Common myeloid progenitor, CD34-positive (primary cell): ENCODE data around the gene MORN1.
A peak's percentile ranks its signal among the peaks of the same experiment; 100 is the strongest.

Experiments
- CTCF ChIA-PET: fragments of 350-600 bp; sonication (Branson Sonifier 250); formaldehyde crosslinking; loops from one replicate; lab custom pipeline; 2021; ENCODE audit warnings: antibody characterized with exemption; lab: Charles Lee
- POLR2A ChIA-PET: fragments of 350-600 bp; sonication (Branson Sonifier 250); formaldehyde crosslinking; loops from one replicate; lab custom pipeline; 2021; ENCODE audit warnings: antibody characterized with exemption; lab: Charles Lee
- DNase-seq, 3 donors: peaks; one replicate each; pipeline versions ENCODE4 v3.0.0 to v3.0.0-alpha.2; 2013
- H3K27ac ChIP-seq, 2 experiments: 1 replicate in 1 of 2; 2 replicates in 1 of 2; pipeline ENCODE4 v1.7.0; 2013; ENCODE audit warnings: inconsistent platforms in 2 of 2, low read length in 2 of 2, mild to moderate bottlenecking in 2 of 2, low read depth in 1 of 2, moderate library complexity in 1 of 2; ENCODE audit not compliant: severe bottlenecking in 2 of 2, insufficient read depth in 1 of 2, poor library complexity in 1 of 2
- H3K27me3 ChIP-seq, 5 experiments: replicated peaks in 2 of 5; 1 replicate in 3 of 5; 2 replicates in 2 of 5; pipeline versions ENCODE4 v1.6.1 to v1.7.0; 2013; ENCODE audit warnings: low read length in 4 of 5, mild to moderate bottlenecking in 2 of 5, moderate library complexity in 2 of 5, inconsistent platforms in 1 of 5; ENCODE audit not compliant: insufficient read depth in 5 of 5, control insufficient read depth in 4 of 5
- H3K36me3 ChIP-seq, 4 experiments: 1 replicate in 2 of 4; 2 replicates in 2 of 4; pipeline versions ENCODE4 v1.6.1 to v1.7.0; 2013; ENCODE audit warnings: low read length in 3 of 4, control low read depth in 1 of 4, mild to moderate bottlenecking in 1 of 4; ENCODE audit not compliant: control insufficient read depth in 4 of 4, insufficient read depth in 4 of 4
- H3K4me1 ChIP-seq, 4 experiments: 1 replicate in 3 of 4; 2 replicates in 1 of 4; pipeline versions ENCODE4 v1.6.1 to v1.7.1; 2013; ENCODE audit warnings: low read length in 3 of 4, mild to moderate bottlenecking in 3 of 4, control low read depth in 1 of 4, inconsistent platforms in 1 of 4, moderate library complexity in 1 of 4; ENCODE audit not compliant: control insufficient read depth in 4 of 4, insufficient read depth in 4 of 4; ENCODE audit errors: control extremely low read depth in 1 of 4
- H3K4me3 ChIP-seq, 7 experiments: 1 replicate in 4 of 7; 2 replicates in 3 of 7; pipeline versions ENCODE4 v1.5.1 to v1.7.0; 2013; ENCODE audit warnings: mild to moderate bottlenecking in 7 of 7, low read length in 6 of 7, moderate library complexity in 6 of 7, inconsistent platforms in 2 of 7, low read depth in 2 of 7, control low read depth in 1 of 7; ENCODE audit not compliant: insufficient read depth in 4 of 7, control insufficient read depth in 1 of 7; ENCODE audit errors: extremely low read depth in 1 of 7
- H3K9me3 ChIP-seq, 5 experiments: 1 replicate in 4 of 5; 2 replicates in 1 of 5; pipeline versions ENCODE4 v1.6.1 to v1.7.1; 2013; ENCODE audit warnings: low read length in 4 of 5, mild to moderate bottlenecking in 2 of 5, inconsistent platforms in 1 of 5, low read depth in 1 of 5, moderate library complexity in 1 of 5; ENCODE audit not compliant: control insufficient read depth in 4 of 5, insufficient read depth in 2 of 5; ENCODE audit errors: control extremely low read depth in 1 of 5
- WGBS: methylation state at CpG from one replicate; pipeline ENCODE4 v1.1.5; 2013; ENCODE audit not compliant: insufficient coverage; 5-methylcytosine and 5-hydroxymethylcytosine counted together

The MORN1 gene

GRCh38 chr1:2403273-2403672 is 11.9 kb upstream of the MORN1 start:
- CTCF ChIA-PET, result no interaction called here
- Histone ChIP-seq H3K4me1 (no peaks in the 10 kb centered on the region), H3K36me3 (peaks cover 12 to 91% (median 68%) of the 10 kb centered on the region in 4 experiments), H3K27ac (no peak overlapping the region), H3K4me3 (no peak overlapping the region), H3K27me3 (no peaks in the 10 kb centered on the region), H3K9me3 (no peaks in the 10 kb centered on the region)
- no peak for DNase-seq
- POLR2A ChIA-PET, result no interaction called here
- WGBS, result 98% methylated on average over 19 of the region's 19 CpGs

GRCh38 chr1:2402420-2402819 is 11.1 kb upstream of the MORN1 start:
- WGBS, result 98% methylated on average over 20 of the region's 23 CpGs
- DNase-seq, result no peak
- CTCF ChIA-PET, result interaction anchor here (1.3 kb wide), 1 partner anchor 8 kb away, joined by 3 read pairs; no protein-coding TSS in a partner anchor
- POLR2A ChIA-PET, result no interaction called here
- Histone ChIP-seq H3K4me1 (no peaks in the 10 kb centered on the region), H3K9me3 (no peaks in the 10 kb centered on the region), H3K4me3 (no peak overlapping the region), H3K27ac (no peak overlapping the region), H3K27me3 (no peaks in the 10 kb centered on the region), H3K36me3 (peaks cover 12 to 93% (median 70%) of the 10 kb centered on the region in 4 experiments)

GRCh38 chr1:2400950-2401649 is 9.7 kb upstream of the MORN1 start:
- no peaks in the 10 kb centered on the region for H3K27me3 ChIP-seq
- CTCF ChIA-PET, result interaction anchor here (1.3 kb wide), 1 partner anchor 9 kb away, joined by 3 read pairs; no protein-coding TSS in a partner anchor
- no peak overlapping the region for H3K27ac ChIP-seq
- no peaks in the 10 kb centered on the region for H3K9me3 ChIP-seq
- DNase-seq, result peak in 2 of 3 donors; percentile 35 to 59
- H3K4me3 ChIP-seq, result no peak overlapping the region
- POLR2A ChIA-PET, result interaction anchor here (0.6 kb wide), 1 partner anchor 35 kb away, joined by 3 read pairs; no protein-coding TSS in a partner anchor
- WGBS, result 87% methylated on average over 10 of the region's 14 CpGs
- H3K4me1 ChIP-seq, result no peaks in the 10 kb centered on the region
- H3K36me3 ChIP-seq, result peaks cover 8 to 93% (median 70%) of the 10 kb centered on the region in 4 experiments

- Histone ChIP-seq H3K36me3 (peaks cover 8 to 94% (median 72%) of the 10 kb centered on the region in 4 experiments), H3K4me1 (no peaks in the 10 kb centered on the region), H3K27ac (no peak overlapping the region), H3K4me3 (no peak overlapping the region), H3K27me3 (no peaks in the 10 kb centered on the region), H3K9me3 (no peaks in the 10 kb centered on the region)
- DNase-seq, result no peak
- 92% methylated on average over 6 of the region's 10 CpGs for WGBS
- ChIA-PET POLR2A (no interaction called here), CTCF (no interaction called here)
These were observed 9.2 kb upstream of the MORN1 start for GRCh38 chr1:2400576-2400909.

- no peak for DNase-seq
- 95% methylated on average over 21 of the region's 22 CpGs for WGBS
- Histone ChIP-seq H3K9me3 (no peaks in the 10 kb centered on the region), H3K27ac (no peak overlapping the region), H3K36me3 (peaks cover 8 to 93% (median 73%) of the 10 kb centered on the region in 4 experiments), H3K27me3 (no peaks in the 10 kb centered on the region), H3K4me3 (no peak overlapping the region), H3K4me1 (no peaks in the 10 kb centered on the region)
- CTCF ChIA-PET, result interaction anchor here (1.1 kb wide), 1 partner anchor 18 kb away, joined by 5 read pairs; no protein-coding TSS in a partner anchor
- POLR2A ChIA-PET, result no interaction called here
These were observed 8.7 kb upstream of the MORN1 start for GRCh38 chr1:2399890-2400575.

- no peak overlapping the region for H3K4me3 ChIP-seq
- DNase-seq, result no peak
- POLR2A ChIA-PET, result no interaction called here
- H3K4me1 ChIP-seq, result no peaks in the 10 kb centered on the region
- 97% methylated on average over 7 of the region's 7 CpGs for WGBS
- CTCF ChIA-PET, result interaction anchor here (1.1 kb wide), 1 partner anchor 17 kb away, joined by 5 read pairs; no protein-coding TSS in a partner anchor
- no peaks in the 10 kb centered on the region for H3K27me3 ChIP-seq
- H3K9me3 ChIP-seq, result no peaks in the 10 kb centered on the region
- H3K36me3 ChIP-seq, result peaks cover 10 to 93% (median 68%) of the 10 kb centered on the region in 4 experiments
- no peak overlapping the region for H3K27ac ChIP-seq
These were observed 7.5 kb upstream of the MORN1 start for GRCh38 chr1:2398871-2399270.
